Skeletal muscle tissue (tissue), 4 donors: ENCODE data around the gene MSL1. TPM values are rescaled to one million over a fixed set of nuclear protein-coding genes. Genes with fewer than 3 reads are reported as not detected.

ENCODE experiments used
- H3K27ac ChIP-seq: one replicate; pipeline ENCODE4 v1.7.0; 2013; ENCODE audit warnings: mild to moderate bottlenecking, low read depth, low read length, inconsistent platforms
- H3K27me3 ChIP-seq, 3 donors: one replicate each; pipeline ENCODE4 v1.7.0; 2013; ENCODE audit warnings: low read length in 3 of 3; ENCODE audit not compliant: control insufficient read depth in 3 of 3, insufficient read depth in 3 of 3
- H3K36me3 ChIP-seq, 3 donors: one replicate each; pipeline ENCODE4 v1.7.0; 2013; ENCODE audit warnings: low read length in 3 of 3; ENCODE audit not compliant: control insufficient read depth in 3 of 3, insufficient read depth in 3 of 3
- H3K4me1 ChIP-seq, 3 donors: one replicate each; pipeline ENCODE4 v1.7.0; 2013; ENCODE audit warnings: low read length in 3 of 3, mild to moderate bottlenecking in 3 of 3; ENCODE audit not compliant: control insufficient read depth in 3 of 3, insufficient read depth in 3 of 3
- H3K4me3 ChIP-seq, 3 donors: one replicate each; pipeline ENCODE4 v1.7.0; 2013; ENCODE audit warnings: low read length in 3 of 3
- H3K9ac ChIP-seq, 3 donors: one replicate each; pipeline ENCODE4 v1.7.0; 2013; ENCODE audit warnings: low read length in 3 of 3, mild to moderate bottlenecking in 3 of 3, moderate library complexity in 2 of 3, low read depth in 1 of 3
- H3K9me3 ChIP-seq, 3 donors: one replicate each; pipeline ENCODE4 v1.7.0; 2013; ENCODE audit warnings: low read length in 3 of 3; ENCODE audit not compliant: control insufficient read depth in 3 of 3
- total RNA-seq: library from RNA; depleted of rRNA; stranded (reverse); fragments of >200 nt; gene quantifications from one replicate; pipeline ENCODE4 v1.2.3, GENCODE V29; 2014
- donor health status: Osteomylitis.

Gene MSL1
- total RNA-seq, 1 donor from 2014 or later = 53.8 TPM

DNA sequence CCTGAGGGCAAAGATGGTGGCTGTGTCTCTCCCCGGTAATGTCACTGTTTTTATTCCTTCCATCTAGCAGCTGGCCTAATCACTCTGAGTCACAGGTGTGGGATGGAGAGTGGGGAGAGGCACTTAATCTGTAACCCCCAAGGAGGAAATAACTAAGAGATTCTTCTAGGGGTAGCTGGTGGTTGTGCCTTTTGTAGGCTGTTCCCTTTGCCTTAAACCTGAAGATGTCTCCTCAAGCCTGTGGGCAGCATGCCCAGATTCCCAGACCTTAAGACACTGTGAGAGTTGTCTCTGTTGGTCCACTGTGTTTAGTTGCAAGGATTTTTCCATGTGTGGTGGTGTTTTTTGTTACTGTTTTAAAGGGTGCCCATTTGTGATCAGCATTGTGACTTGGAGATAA is 50.0 kb downstream of the MSL1 start:
- no peak overlapping the region for H3K27ac ChIP-seq
- H3K27me3 ChIP-seq = no peaks in the 10 kb centered on the region
- peaks cover 0 to 12% (median 8%) of the 10 kb centered on the region in 3 donors for H3K4me1 ChIP-seq
- H3K9ac ChIP-seq = no peak overlapping the region
- H3K4me3 ChIP-seq = no peak overlapping the region
- H3K9me3 ChIP-seq = no peaks in the 10 kb centered on the region
- H3K36me3 ChIP-seq = peaks cover 55 to 74% (median 62%) of the 10 kb centered on the region in 3 donors

DNA sequence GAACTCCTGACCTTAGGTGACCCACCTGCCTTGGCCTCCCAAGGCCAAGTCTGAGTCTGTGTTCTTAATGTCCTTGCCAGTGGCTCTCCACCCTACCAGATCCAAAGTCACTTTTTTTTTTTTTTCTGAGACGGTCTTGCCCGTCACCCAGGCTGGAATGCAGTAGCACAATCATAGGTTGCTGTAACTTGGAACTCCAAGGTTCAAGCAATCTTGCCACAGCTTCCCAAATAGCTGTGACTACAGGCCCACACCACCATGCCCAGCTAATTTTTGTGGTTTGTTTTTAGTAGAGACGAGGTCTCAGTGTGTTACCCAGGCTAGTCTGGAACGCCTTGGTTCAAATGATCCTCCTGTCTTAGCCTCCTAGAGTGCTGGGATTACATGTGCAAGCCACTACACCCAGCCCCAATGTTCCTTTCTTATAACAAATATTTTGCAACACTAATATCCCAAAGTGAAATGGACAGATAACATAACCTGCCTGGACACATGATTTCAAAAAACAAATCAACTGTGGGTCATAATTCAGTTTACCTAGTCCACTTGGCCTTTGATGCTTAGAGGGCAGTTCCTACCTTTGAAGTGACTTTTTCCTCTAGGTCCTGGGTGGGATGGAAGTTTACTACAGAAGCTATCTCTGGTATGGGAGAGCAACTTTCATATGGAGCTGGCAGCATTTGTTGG is 51.5 kb downstream of the MSL1 start:
- Histone ChIP-seq H3K36me3 (peaks cover 48 to 62% (median 50%) of the 10 kb centered on the region in 3 donors), H3K4me3 (no peak overlapping the region), H3K9ac (no peak overlapping the region)

GRCh38 chr17:40173778-40174135 is 52.0 kb downstream of the MSL1 start:
- Histone ChIP-seq H3K27ac (no peak overlapping the region), H3K36me3 (peaks cover 47 to 58% (median 47%) of the 10 kb centered on the region in 3 donors), H3K9me3 (no peaks in the 10 kb centered on the region), H3K4me3 (no peak overlapping the region), H3K27me3 (no peaks in the 10 kb centered on the region), H3K9ac (no peak overlapping the region), H3K4me1 (peaks cover 3 to 5% (median 5%) of the 10 kb centered on the region in 3 donors)

More for the DNA sequence above, 51.5 kb downstream of the MSL1 start:
- H3K4me1 ChIP-seq = peaks cover 3 to 9% (median 7%) of the 10 kb centered on the region in 3 donors
- no peak overlapping the region for H3K27ac ChIP-seq
- H3K27me3 ChIP-seq = no peaks in the 10 kb centered on the region
- H3K9me3 ChIP-seq = no peaks in the 10 kb centered on the region

DNA sequence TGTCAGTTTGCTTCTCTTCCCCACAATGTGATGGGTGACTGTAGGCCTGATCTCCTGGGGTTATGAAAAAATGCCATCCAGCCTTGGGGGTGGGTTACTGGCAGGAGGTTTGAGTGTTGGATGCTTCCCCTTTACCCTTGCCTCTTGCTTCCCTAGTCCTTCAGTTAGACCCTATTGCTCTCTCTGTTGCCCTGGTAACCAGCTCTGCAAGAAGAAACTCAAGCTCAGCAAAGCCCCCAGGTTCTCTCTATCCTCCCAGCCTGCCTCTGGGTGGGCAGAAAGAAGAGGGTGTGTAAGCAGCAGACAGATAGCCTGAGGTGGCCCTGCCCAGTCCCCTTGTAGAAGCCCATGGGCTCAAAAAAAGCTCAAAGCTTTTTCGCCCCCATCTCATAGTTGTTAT is 52.7 kb downstream of the MSL1 start:
- peaks cover 3 to 5% (median 5%) of the 10 kb centered on the region in 3 donors for H3K4me1 ChIP-seq
- no peaks in the 10 kb centered on the region for H3K9me3 ChIP-seq
- H3K4me3 ChIP-seq = no peak overlapping the region
- H3K9ac ChIP-seq = no peak overlapping the region
- peaks cover 39 to 51% (median 41%) of the 10 kb centered on the region in 3 donors for H3K36me3 ChIP-seq
- no peak overlapping the region for H3K27ac ChIP-seq
- no peaks in the 10 kb centered on the region for H3K27me3 ChIP-seq

GRCh38 chr17:40175928-40176753 is 54.4 kb downstream of the MSL1 start:
- Histone ChIP-seq H3K9me3 (no peaks in the 10 kb centered on the region), H3K27ac (no peak overlapping the region), H3K4me3 (no peak overlapping the region), H3K27me3 (no peaks in the 10 kb centered on the region), H3K36me3 (peaks cover 28 to 39% (median 31%) of the 10 kb centered on the region in 3 donors), H3K4me1 (peaks cover 3 to 13% (median 9%) of the 10 kb centered on the region in 3 donors), H3K9ac (no peak overlapping the region)

DNA sequence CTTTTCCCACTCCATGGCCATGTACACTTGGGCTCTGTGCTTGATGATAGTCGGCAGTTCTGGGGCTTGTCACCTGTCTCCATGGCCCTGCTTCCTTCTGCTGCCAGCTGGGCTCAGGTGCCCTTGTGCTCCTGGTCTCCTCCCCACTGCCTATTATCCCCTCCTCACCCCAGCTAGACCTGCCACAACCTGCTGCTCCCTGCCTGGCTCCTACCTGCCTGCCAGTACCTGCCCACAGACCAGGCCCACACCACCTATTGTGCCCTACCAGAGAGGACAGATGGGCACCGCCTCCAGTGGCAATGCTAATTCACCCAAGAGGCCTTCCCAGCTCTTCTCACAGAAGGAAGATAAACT is 55.0 kb downstream of the MSL1 start:
- Histone ChIP-seq H3K4me3 (no peak overlapping the region), H3K36me3 (peaks cover 22 to 33% (median 25%) of the 10 kb centered on the region in 3 donors), H3K9ac (peak overlapping the region in 1 of 3 donors; percentile 51), H3K27me3 (no peaks in the 10 kb centered on the region), H3K9me3 (no peaks in the 10 kb centered on the region), H3K4me1 (peaks cover 5 to 18% (median 15%) of the 10 kb centered on the region in 3 donors), H3K27ac (no peak overlapping the region)

GRCh38 chr17:40177275-40177874 is 55.6 kb downstream of the MSL1 start, which contains the start of gene RAPGEFL1:
TSS of gene RAPGEFL1 (plus strand) at chr17:40177470. CDS start at chr17:40177862, 392 bp downstream.
- Histone ChIP-seq H3K9me3 (no peaks in the 10 kb centered on the region), H3K36me3 (peaks cover 17 to 27% (median 21%) of the 10 kb centered on the region in 3 donors), H3K27ac (no peak within 1 kb of the TSS), H3K9ac (peak within 1 kb of the TSS in 1 of 3 donors; percentile 69), H3K4me3 (peak within 1 kb of the TSS in 1 of 3 donors; percentile 45), H3K4me1 (peaks cover 5 to 23% (median 15%) of the 10 kb centered on the region in 3 donors), H3K27me3 (no peaks in the 10 kb centered on the region)

GRCh38 chr17:40178021-40178601 is 56.3 kb downstream of the MSL1 start:
- H3K4me3 ChIP-seq = no peak overlapping the region
- peaks cover 17 to 25% (median 19%) of the 10 kb centered on the region in 3 donors for H3K36me3 ChIP-seq
- peaks cover 9 to 26% (median 19%) of the 10 kb centered on the region in 3 donors for H3K4me1 ChIP-seq
- H3K9ac ChIP-seq = no peak overlapping the region
- no peaks in the 10 kb centered on the region for H3K9me3 ChIP-seq
- H3K27me3 ChIP-seq = no peaks in the 10 kb centered on the region
- H3K27ac ChIP-seq = no peak overlapping the region

- Histone ChIP-seq H3K27ac (no peak overlapping the region), H3K4me3 (no peak overlapping the region), H3K27me3 (no peaks in the 10 kb centered on the region), H3K9ac (no peak overlapping the region), H3K4me1 (peaks cover 9 to 26% (median 19%) of the 10 kb centered on the region in 3 donors), H3K36me3 (peaks cover 17 to 20% (median 19%) of the 10 kb centered on the region in 3 donors), H3K9me3 (no peaks in the 10 kb centered on the region)
These were observed 56.9 kb downstream of the MSL1 start for GRCh38 chr17:40178660-40179059.
